Kidney epithelial cell (primary cell): ENCODE results near the gene ACP2. TPM values are rescaled to one million over a fixed set of nuclear protein-coding genes. Genes with fewer than 3 reads are reported as not detected.
A peak's percentile ranks its signal among the peaks of the same experiment; 100 is the strongest.

Source experiments
- DNase-seq: peaks from one replicate; pipeline ENCODE4 v3.0.0-alpha.2; 2010; ENCODE audit warnings: low read depth
- H3K27me3 ChIP-seq: 2 replicates; pipeline ENCODE4 v1.6.0; 2011; ENCODE audit warnings: low read length; ENCODE audit not compliant: control insufficient read depth, insufficient read depth
- H3K36me3 ChIP-seq: 2 replicates; pipeline ENCODE4 v1.5.1; 2011; ENCODE audit warnings: low read length; ENCODE audit not compliant: control insufficient read depth, insufficient read depth
- H3K4me3 ChIP-seq: 2 replicates; pipeline ENCODE4 v1.5.1; 2011; ENCODE audit warnings: low read depth, mild to moderate bottlenecking, control low read depth, low read length
- total RNA-seq: library from RNA; depleted of rRNA; stranded (reverse); fragments of >200 nt; gene quantifications from 2 replicates; pipeline ENCODE4 v1.2.3, GENCODE V29; 2015
- TF ChIP-seq, protein P1 (sequence below): IDR thresholded peaks from 2 replicates; pipeline ENCODE4 v1.5.1; 2011; ENCODE audit warnings: mild to moderate bottlenecking, moderate library complexity, low read length, control low read depth, inconsistent platforms; ENCODE audit not compliant: insufficient read depth, poor library complexity, severe bottlenecking

Gene ACP2
- total RNA-seq, 1 donor from 2014 or later = 57.1 TPM

- H3K36me3 ChIP-seq = no peaks in the 10 kb centered on the region
- no peak overlapping the region for H3K4me3 ChIP-seq
- H3K27me3 ChIP-seq = no peaks in the 10 kb centered on the region
- TF ChIP-seq, protein P1, sequence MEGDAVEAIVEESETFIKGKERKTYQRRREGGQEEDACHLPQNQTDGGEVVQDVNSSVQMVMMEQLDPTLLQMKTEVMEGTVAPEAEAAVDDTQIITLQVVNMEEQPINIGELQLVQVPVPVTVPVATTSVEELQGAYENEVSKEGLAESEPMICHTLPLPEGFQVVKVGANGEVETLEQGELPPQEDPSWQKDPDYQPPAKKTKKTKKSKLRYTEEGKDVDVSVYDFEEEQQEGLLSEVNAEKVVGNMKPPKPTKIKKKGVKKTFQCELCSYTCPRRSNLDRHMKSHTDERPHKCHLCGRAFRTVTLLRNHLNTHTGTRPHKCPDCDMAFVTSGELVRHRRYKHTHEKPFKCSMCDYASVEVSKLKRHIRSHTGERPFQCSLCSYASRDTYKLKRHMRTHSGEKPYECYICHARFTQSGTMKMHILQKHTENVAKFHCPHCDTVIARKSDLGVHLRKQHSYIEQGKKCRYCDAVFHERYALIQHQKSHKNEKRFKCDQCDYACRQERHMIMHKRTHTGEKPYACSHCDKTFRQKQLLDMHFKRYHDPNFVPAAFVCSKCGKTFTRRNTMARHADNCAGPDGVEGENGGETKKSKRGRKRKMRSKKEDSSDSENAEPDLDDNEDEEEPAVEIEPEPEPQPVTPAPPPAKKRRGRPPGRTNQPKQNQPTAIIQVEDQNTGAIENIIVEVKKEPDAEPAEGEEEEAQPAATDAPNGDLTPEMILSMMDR = no peak
- no peak for DNase-seq
Measured at GRCh38 chr11:47225552-47226400, 22.8 kb downstream of the ACP2 start.

DNA sequence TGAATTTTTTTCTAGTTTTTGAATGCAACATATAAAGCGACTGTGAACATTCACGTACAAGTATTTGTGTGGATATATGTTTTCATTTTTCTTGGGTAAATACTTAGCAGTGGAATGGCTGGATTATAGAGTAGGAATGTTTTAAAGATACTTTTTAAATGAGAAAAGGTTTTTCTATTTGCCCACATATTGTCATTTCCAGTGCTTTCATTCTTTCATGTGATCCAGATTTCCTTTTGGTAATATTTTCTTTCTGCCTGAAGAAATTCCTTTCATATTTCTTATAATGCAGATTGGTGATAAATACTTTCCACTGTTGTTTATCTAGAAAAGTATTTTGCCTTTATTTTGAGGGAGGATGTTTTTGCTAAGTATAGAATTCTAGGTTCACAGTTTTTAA is 25.9 kb downstream of the ACP2 start:
- TF ChIP-seq, protein P1 = no peak
- H3K4me3 ChIP-seq = no peak overlapping the region
- DNase-seq = no peak
- no peaks in the 10 kb centered on the region for H3K27me3 ChIP-seq
- H3K36me3 ChIP-seq = no peaks in the 10 kb centered on the region

DNA sequence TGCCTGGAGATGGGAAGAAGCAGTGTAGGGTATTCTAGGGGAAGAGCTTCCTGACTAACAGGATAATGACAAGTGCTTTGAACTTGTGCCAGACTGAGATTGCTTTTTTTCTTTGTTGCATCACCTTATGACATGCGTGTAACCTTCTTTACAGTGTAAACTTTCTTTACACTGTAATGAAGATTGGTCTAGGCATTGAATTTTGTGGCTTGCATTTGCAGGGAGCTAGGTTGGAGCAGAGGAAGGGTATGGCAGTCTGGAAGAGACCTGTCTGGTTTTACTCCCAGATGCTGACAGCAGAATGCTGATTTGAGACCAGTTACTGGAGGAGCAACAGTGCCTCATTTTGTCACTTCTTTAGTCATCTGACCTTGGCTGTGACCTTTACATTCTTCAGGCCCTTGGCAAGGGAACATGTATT is 28.2 kb downstream of the ACP2 start:
- DNase-seq = no peak
- H3K27me3 ChIP-seq = no peaks in the 10 kb centered on the region
- TF ChIP-seq, protein P1 = no peak
- H3K4me3 ChIP-seq = no peak overlapping the region
- H3K36me3 ChIP-seq = no peaks in the 10 kb centered on the region

DNA sequence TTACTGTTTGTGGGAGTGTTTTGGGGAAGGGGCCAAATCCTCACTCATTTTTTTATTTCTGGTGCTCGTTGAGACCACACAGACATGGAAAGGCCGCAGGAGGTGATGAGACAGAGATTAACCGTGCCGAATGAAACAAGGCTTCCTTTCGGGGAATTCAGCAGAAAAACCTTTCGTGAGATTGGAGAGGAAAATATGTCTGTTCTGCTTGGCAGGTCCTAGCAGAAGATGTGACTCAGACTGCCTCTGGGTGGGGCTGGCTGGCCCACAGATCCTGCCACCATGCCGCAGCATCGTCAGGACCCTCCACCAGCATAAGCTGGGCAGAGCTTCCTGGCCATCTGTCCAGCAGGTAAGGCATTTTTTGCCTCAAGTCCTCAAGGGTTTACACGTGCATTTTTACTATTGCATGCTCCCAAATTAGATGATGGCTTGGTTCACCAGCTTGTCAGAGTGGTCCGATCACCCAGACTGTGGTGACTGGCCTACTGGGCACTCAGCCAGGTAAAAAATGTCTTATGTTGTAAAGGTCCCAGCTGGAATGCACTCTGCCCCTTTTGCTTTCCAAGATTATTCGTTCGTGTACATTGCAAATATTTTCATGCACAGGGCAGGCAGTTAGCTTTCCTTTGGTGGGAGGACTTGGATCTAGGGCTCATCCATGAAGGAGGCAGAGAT is 32.4 kb downstream of the ACP2 start:
- peak; percentile 65 for DNase-seq
- H3K36me3 ChIP-seq = no peaks in the 10 kb centered on the region
- H3K27me3 ChIP-seq = no peaks in the 10 kb centered on the region
- H3K4me3 ChIP-seq = peak overlapping the region; percentile 40
- TF ChIP-seq, protein P1 = no peak

- Histone ChIP-seq H3K27me3 (no peaks in the 10 kb centered on the region), H3K36me3 (no peaks in the 10 kb centered on the region), H3K4me3 (peak overlapping the region; percentile 40)
- TF ChIP-seq, protein P1 = no peak
- DNase-seq = no peak
Measured at GRCh38 chr11:47215366-47215910, 33.2 kb downstream of the ACP2 start.
